Measurements from ENCODE around the gene VSIG10L. TPM values are rescaled to one million over a fixed set of nuclear protein-coding genes. Genes with fewer than 3 reads are reported as not detected.

Gene VSIG10L
- 2.9 TPM in 2 replicates for polyA plus RNA-seq (2013)

DNA sequence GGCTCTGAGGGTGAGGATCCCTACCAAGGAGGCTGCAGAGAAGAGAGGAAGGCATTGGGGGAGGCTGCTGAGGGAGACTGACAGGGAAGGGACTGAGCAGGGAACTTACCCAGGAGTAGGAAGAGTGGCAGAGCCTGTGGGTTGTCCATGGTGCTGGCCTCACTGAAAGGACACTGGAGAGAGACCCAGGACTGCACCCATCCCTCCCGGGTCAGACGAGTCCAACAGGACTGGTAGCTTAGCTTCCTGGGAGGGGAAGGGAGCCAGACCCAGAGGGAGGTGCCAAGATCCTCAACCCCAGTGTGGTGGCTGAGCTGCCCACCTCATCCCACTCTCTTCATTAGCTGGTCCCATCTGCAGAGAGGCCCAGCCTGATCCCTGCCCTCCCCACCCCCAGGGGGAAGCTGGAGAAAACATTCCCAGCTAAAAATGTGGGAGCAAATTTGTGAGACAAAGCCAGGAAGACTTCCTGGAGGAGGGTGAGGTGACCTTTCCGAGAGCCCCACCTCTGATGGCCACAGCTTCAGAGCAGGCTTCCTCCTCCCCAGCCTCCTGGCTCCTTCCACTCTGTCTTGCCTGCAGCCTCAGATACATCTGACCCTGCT lies at the start of gene VSIG10L:
VSIG10L (minus strand) TSS at position 164 of the 605 bp plus-strand sequence; CDS start at position 149, 15 bp downstream.
- Histone ChIP-seq H3K14ac (ENCODE audit: low read length) (no peak within 1 kb of the TSS), H3K9me3 (ENCODE audit: insufficient read depth, low read depth, low read length) (no peaks in the 10 kb centered on the region), H2BK5ac (ENCODE audit: low read depth, low read length, poor library complexity) (no peak within 1 kb of the TSS), H3K79me2 (ENCODE audit: control insufficient read depth, insufficient read depth, low read length, poor library complexity) (no peaks in the 10 kb centered on the region), H3K4ac (ENCODE audit: low read depth, low read length) (no peak within 1 kb of the TSS), H4K12ac (ENCODE audit: low read depth, low read length) (no peak within 1 kb of the TSS), H3K27me3 (ENCODE audit: insufficient read depth, low read length) (peaks cover 9% of the 10 kb centered on the region), H3K36me3 (ENCODE audit: control insufficient read depth in 1 of 2, insufficient read depth in 2 of 2, low read length in 2 of 2) (peaks cover 12 to 13% of the 10 kb centered on the region in 2 experiments), H3K4me2 (ENCODE audit: low read length) (no peak within 1 kb of the TSS), H3K27ac (ENCODE audit: low read depth, low read length) (no peak within 1 kb of the TSS), H2AFZ (ENCODE audit: insufficient read depth, low read length, poor library complexity) (no peak within 1 kb of the TSS), H4K8ac (ENCODE audit: low read depth, low read length) (no peak within 1 kb of the TSS), H3K79me1 (ENCODE audit: low read length) (peaks cover 7% of the 10 kb centered on the region), H3K4me1 (ENCODE audit: control insufficient read depth in 1 of 2, insufficient read depth in 2 of 2, low read length in 2 of 2) (peaks cover 2 to 7% of the 10 kb centered on the region in 2 experiments), H3K18ac (ENCODE audit: low read length) (no peak within 1 kb of the TSS), H4K91ac (ENCODE audit: low read depth, low read length) (no peak within 1 kb of the TSS), H3K9ac (ENCODE audit: low read length) (no peak within 1 kb of the TSS), H2BK120ac (ENCODE audit: insufficient read depth, low read length, poor library complexity) (no peak within 1 kb of the TSS), H2BK12ac (ENCODE audit: low read length) (no peak within 1 kb of the TSS), H3K23ac (ENCODE audit: low read length) (no peak within 1 kb of the TSS), H2AK5ac (ENCODE audit: low read length) (no peak within 1 kb of the TSS), H3K4me3 (ENCODE audit: low read depth, low read length) (no peak within 1 kb of the TSS)
- peak in 1 of 2 donors; percentile 9 for DNase-seq
- no CpG with 5 or more reads among the region's 3 CpGs for WGBS (ENCODE audit: extremely low coverage, insufficient coverage, insufficient read length)

DNA sequence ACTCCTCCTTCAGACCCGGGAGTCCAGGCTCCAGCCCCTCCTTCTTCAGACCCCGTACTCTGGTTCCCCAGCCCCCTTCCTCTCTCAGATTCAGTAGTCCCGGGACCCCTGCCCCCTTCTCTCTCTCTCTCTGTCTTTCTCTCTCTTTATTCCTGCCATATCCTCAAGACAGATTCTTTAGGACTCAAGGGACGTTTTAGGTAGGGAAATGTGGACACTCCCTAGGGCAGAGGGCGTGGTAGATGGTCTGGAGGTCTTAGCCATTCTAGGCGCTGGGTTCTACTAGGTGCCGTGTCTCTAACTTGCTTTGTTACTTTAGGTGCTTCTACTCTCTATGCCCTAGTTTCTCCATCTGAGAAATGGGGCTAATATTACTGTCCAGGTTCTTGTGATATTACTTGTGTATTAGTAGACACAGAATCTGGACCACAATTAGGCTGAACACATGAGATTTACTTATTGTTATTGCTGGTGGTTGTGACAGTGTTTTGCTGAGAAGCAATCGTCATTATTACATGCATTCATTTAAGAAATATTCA lies 49.2 kb upstream of the VSIG10L start:
- Histone ChIP-seq H3K4ac (ENCODE audit: low read depth, low read length) (no peak overlapping the region), H3K79me2 (ENCODE audit: control insufficient read depth, insufficient read depth, low read length, poor library complexity) (no peaks in the 10 kb centered on the region), H2BK120ac (ENCODE audit: insufficient read depth, low read length, poor library complexity) (no peak overlapping the region), H4K12ac (ENCODE audit: low read depth, low read length) (no peak overlapping the region), H3K23ac (ENCODE audit: low read length) (no peak overlapping the region), H2AK5ac (ENCODE audit: low read length) (no peak overlapping the region), H3K4me2 (ENCODE audit: low read length) (no peak overlapping the region), H2AFZ (ENCODE audit: insufficient read depth, low read length, poor library complexity) (no peak overlapping the region), H3K18ac (ENCODE audit: low read length) (no peak overlapping the region), H2BK12ac (ENCODE audit: low read length) (no peak overlapping the region), H3K27me3 (ENCODE audit: insufficient read depth, low read length) (no peaks in the 10 kb centered on the region), H4K91ac (ENCODE audit: low read depth, low read length) (no peak overlapping the region), H3K36me3 (ENCODE audit: control insufficient read depth in 1 of 2, insufficient read depth in 2 of 2, low read length in 2 of 2) (no peaks in the 10 kb centered on the region), H3K14ac (ENCODE audit: low read length) (no peak overlapping the region), H3K79me1 (ENCODE audit: low read length) (peaks cover 4% of the 10 kb centered on the region), H3K9ac (ENCODE audit: low read length) (no peak overlapping the region), H2BK5ac (ENCODE audit: low read depth, low read length, poor library complexity) (no peak overlapping the region), H3K27ac (ENCODE audit: low read depth, low read length) (no peak overlapping the region), H3K4me3 (ENCODE audit: low read depth, low read length) (no peak overlapping the region), H3K4me1 (ENCODE audit: control insufficient read depth in 1 of 2, insufficient read depth in 2 of 2, low read length in 2 of 2) (peaks cover 3 to 8% of the 10 kb centered on the region in 2 experiments), H4K8ac (ENCODE audit: low read depth, low read length) (no peak overlapping the region), H3K9me3 (ENCODE audit: insufficient read depth, low read depth, low read length) (no peaks in the 10 kb centered on the region)
- no peak for DNase-seq
- no CpG with 5 or more reads among the region's 8 CpGs for WGBS (ENCODE audit: extremely low coverage, insufficient coverage, insufficient read length)

DNA sequence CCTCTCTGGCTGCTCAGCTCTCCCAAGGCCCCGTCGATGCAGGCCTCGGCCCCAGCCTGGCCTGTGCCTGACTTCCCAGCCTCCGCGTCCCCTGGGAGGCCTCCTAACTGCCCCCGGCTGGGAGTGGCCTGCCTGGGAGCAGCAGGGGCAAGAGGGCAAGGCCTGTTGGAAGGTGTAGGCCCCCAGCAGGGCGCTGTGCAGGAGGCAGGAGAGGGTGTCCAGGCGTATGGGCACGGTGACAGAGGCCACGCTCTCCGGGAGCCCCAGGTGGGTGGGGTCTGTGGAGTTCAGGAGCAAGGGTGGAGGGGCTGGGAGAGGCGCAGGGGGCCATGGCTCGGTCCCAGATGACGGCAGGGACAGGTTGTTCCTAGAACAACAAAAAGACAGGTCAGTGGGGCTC lies 47.2 kb upstream of the VSIG10L start:
- no CpG with 5 or more reads among the region's 14 CpGs for WGBS (ENCODE audit: extremely low coverage, insufficient coverage, insufficient read length)
- Histone ChIP-seq H3K14ac (ENCODE audit: low read length) (no peak overlapping the region), H3K9me3 (ENCODE audit: insufficient read depth, low read depth, low read length) (peaks cover 2% of the 10 kb centered on the region), H2BK120ac (ENCODE audit: insufficient read depth, low read length, poor library complexity) (no peak overlapping the region), H3K79me2 (ENCODE audit: control insufficient read depth, insufficient read depth, low read length, poor library complexity) (no peaks in the 10 kb centered on the region), H3K27me3 (ENCODE audit: insufficient read depth, low read length) (no peaks in the 10 kb centered on the region), H4K8ac (ENCODE audit: low read depth, low read length) (no peak overlapping the region), H3K23ac (ENCODE audit: low read length) (no peak overlapping the region), H4K12ac (ENCODE audit: low read depth, low read length) (no peak overlapping the region), H3K79me1 (ENCODE audit: low read length) (peaks cover 4% of the 10 kb centered on the region), H4K91ac (ENCODE audit: low read depth, low read length) (no peak overlapping the region), H3K4me3 (ENCODE audit: low read depth, low read length) (no peak overlapping the region), H2BK5ac (ENCODE audit: low read depth, low read length, poor library complexity) (no peak overlapping the region), H2AK5ac (ENCODE audit: low read length) (no peak overlapping the region), H3K27ac (ENCODE audit: low read depth, low read length) (no peak overlapping the region), H2BK12ac (ENCODE audit: low read length) (no peak overlapping the region), H2AFZ (ENCODE audit: insufficient read depth, low read length, poor library complexity) (no peak overlapping the region), H3K4ac (ENCODE audit: low read depth, low read length) (no peak overlapping the region), H3K18ac (ENCODE audit: low read length) (no peak overlapping the region), H3K4me2 (ENCODE audit: low read length) (no peak overlapping the region), H3K36me3 (ENCODE audit: control insufficient read depth in 1 of 2, insufficient read depth in 2 of 2, low read length in 2 of 2) (no peaks in the 10 kb centered on the region), H3K4me1 (ENCODE audit: control insufficient read depth in 1 of 2, insufficient read depth in 2 of 2, low read length in 2 of 2) (peaks cover 2 to 3% of the 10 kb centered on the region in 2 experiments), H3K9ac (ENCODE audit: low read length) (no peak overlapping the region)
- no peak for DNase-seq

DNA sequence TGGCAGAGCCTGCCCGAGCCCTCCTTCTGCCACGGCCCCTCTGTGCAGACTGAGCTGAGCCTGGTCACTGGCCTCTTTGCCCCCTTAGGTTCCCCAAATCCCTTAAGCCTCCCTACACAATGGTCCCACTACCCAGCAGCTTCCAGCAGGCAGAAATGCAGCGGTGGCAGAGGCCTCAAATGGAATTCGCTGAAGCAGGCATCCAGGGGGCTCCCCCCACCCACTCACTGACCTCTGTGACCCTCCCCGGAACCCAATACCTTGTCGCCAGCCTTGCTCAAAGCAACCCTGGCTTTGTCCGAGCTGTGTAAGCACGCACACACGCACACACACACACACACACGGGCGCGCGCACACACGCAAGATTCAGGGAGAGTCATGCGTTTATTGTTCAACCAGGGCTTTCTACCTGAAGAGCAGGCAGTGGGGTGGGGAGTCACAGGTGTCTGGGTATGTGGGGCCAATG lies 46.0 kb upstream of the VSIG10L start, which contains the start of gene LIM2:
LIM2 (minus strand) TSS at position 51 of the 466 bp plus-strand sequence. CDS start 531 bp downstream, outside the sequence.
- Histone ChIP-seq H3K27me3 (ENCODE audit: insufficient read depth, low read length) (no peaks in the 10 kb centered on the region), H4K12ac (ENCODE audit: low read depth, low read length) (no peak within 1 kb of the TSS), H4K91ac (ENCODE audit: low read depth, low read length) (no peak within 1 kb of the TSS), H2AFZ (ENCODE audit: insufficient read depth, low read length, poor library complexity) (no peak within 1 kb of the TSS), H4K8ac (ENCODE audit: low read depth, low read length) (no peak within 1 kb of the TSS), H2BK12ac (ENCODE audit: low read length) (no peak within 1 kb of the TSS), H2AK5ac (ENCODE audit: low read length) (no peak within 1 kb of the TSS), H3K36me3 (ENCODE audit: control insufficient read depth in 1 of 2, insufficient read depth in 2 of 2, low read length in 2 of 2) (no peaks in the 10 kb centered on the region), H3K18ac (ENCODE audit: low read length) (no peak within 1 kb of the TSS), H3K14ac (ENCODE audit: low read length) (no peak within 1 kb of the TSS), H3K9me3 (ENCODE audit: insufficient read depth, low read depth, low read length) (peaks cover 2% of the 10 kb centered on the region), H3K79me1 (ENCODE audit: low read length) (no peaks in the 10 kb centered on the region), H3K27ac (ENCODE audit: low read depth, low read length) (no peak within 1 kb of the TSS), H3K4me1 (ENCODE audit: control insufficient read depth in 1 of 2, insufficient read depth in 2 of 2, low read length in 2 of 2) (no peaks in the 10 kb centered on the region), H3K4me3 (ENCODE audit: low read depth, low read length) (no peak within 1 kb of the TSS), H3K4me2 (ENCODE audit: low read length) (no peak within 1 kb of the TSS), H2BK5ac (ENCODE audit: low read depth, low read length, poor library complexity) (no peak within 1 kb of the TSS), H3K4ac (ENCODE audit: low read depth, low read length) (no peak within 1 kb of the TSS), H3K9ac (ENCODE audit: low read length) (no peak within 1 kb of the TSS), H3K23ac (ENCODE audit: low read length) (no peak within 1 kb of the TSS), H2BK120ac (ENCODE audit: insufficient read depth, low read length, poor library complexity) (no peak within 1 kb of the TSS), H3K79me2 (ENCODE audit: control insufficient read depth, insufficient read depth, low read length, poor library complexity) (no peaks in the 10 kb centered on the region)
- no CpG with 5 or more reads among the region's 15 CpGs for WGBS (ENCODE audit: extremely low coverage, insufficient coverage, insufficient read length)
- no peak for DNase-seq

Data from trophoblast cell (in vitro differentiated cells and primary cell).